Measurements from ENCODE around the gene MYEOV.
A peak's percentile ranks its signal among the peaks of the same experiment; 100 is the strongest.

MYEOV gene

GRCh38 chr11:69335007-69335780 is 41.2 kb downstream of the MYEOV start:
- FAIRE-seq (no peak), DNase-seq (ENCODE audit: insufficient read length, low spot score) (no peak)

GRCh38 chr11:69335781-69336405 is 41.9 kb downstream of the MYEOV start:
- peak; percentile 42 for FAIRE-seq
- no peak for DNase-seq (ENCODE audit: insufficient read length, low spot score)

- FAIRE-seq (no peak), DNase-seq (ENCODE audit: insufficient read length, low spot score) (no peak)
These were observed 43.3 kb downstream of the MYEOV start for GRCh38 chr11:69337211-69337721.

GRCh38 chr11:69339041-69339733 is 45.2 kb downstream of the MYEOV start:
- DNase-seq (ENCODE audit: insufficient read length, low spot score) (no peak), FAIRE-seq (no peak)

- FAIRE-seq = no peak
- DNase-seq (ENCODE audit: insufficient read length, low spot score) = no peak
These were observed 46.1 kb downstream of the MYEOV start for GRCh38 chr11:69339983-69340565.

GRCh38 chr11:69342588-69343330 is 48.8 kb downstream of the MYEOV start:
- no peak for DNase-seq (ENCODE audit: insufficient read length, low spot score)
- FAIRE-seq = no peak

- peak; percentile 46 for FAIRE-seq
- no peak for DNase-seq (ENCODE audit: insufficient read length, low spot score)
These were observed 49.7 kb downstream of the MYEOV start for GRCh38 chr11:69343401-69344321.

- DNase-seq (ENCODE audit: insufficient read length, low spot score) = no peak
- no peak for FAIRE-seq
These were observed 50.7 kb downstream of the MYEOV start for GRCh38 chr11:69344570-69345145.

Data from HTR-8/SVneo (cell line).